HG02642 (cell line): ENCODE data around the gene SIRPG.
"Not testable (repeated sequence)": the region's sequence is repeated elsewhere in the genome, so short reads cannot be mapped to it uniquely, and the experiment has no call there.

Experiments
- ATAC-seq: cut with Tn5 transposase; IDR thresholded peaks from one replicate; pipeline ENCODE4 v1.9.1; 2021; ENCODE audit warnings: mild to moderate bottlenecking; ENCODE audit not compliant: unreplicated experiment, poor library complexity

SIRPG gene

GRCh38 chr20:1672728-1673127 is 15.1 kb upstream of the SIRPG start:
- ATAC-seq: no peak

GRCh38 chr20:1671891-1672669 is 14.5 kb upstream of the SIRPG start:
- ATAC-seq: no peak

- ATAC-seq: no peak
Observed at GRCh38 chr20:1669304-1669703, 11.7 kb upstream of the SIRPG start.

DNA sequence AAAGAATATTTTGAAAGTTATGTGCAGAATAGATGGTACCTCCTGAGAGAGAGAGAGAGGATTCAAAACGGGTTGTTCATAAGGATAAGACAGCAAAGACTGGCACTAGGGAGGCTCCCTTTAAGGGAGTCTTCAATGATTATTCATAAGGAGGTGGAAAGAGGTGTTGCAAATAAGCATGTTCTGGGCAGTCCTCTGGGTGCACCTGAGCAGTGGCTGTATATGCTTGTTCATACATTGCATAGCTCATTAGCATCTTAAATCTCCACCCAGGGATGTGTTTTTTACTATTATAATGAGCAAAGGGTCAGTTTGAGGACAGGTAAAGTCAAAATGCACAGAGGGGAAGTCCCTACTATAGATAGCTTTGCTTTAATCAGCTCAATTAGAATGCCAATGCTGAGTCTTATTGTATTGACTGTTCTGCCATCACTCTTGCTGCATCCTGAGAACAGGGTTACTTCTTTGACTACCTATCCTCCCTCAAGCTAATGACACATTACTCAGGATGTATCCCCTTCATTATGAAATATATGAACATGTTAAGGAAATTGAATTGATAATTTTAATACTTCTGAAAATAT is 10.0 kb upstream of the SIRPG start:
- no peak for ATAC-seq

DNA sequence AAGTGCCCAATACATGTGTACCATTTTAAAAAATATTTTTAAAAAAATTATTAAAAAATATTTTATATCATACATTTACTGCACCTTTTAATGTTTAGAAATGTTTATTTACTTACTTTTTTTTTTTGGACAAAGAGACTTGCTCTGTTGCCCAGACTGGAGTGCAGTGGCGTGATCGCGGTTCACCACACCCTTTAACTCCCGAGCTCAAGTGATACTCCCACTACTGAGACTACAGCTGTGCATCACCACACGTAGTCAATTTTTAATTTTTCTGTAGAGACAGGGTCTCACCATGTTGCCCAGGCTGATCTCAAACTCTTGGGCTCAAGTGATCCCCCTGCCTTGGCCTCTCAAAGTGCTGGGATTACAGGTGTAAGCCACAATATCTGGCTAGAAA is 9.2 kb upstream of the SIRPG start:
- ATAC-seq: no peak

DNA sequence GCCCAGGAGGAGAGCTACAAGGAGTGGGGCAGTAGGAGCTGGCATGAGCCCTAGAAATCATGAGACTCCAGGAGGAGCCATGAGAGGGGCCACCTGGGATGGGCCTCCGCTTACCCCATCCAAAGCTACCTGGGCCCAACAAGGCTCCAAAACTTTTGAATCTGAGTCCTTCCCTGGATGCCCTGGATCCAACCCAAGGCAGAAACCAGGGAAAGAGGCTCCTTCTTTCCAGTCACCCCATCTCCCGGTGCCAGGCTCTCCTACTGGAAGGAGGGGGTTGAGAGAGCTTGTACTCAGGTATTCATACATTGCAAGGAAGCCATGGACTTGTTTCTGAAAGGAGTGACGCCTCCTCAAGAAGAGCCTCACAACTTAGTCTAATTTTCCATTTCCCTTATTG is 7.8 kb upstream of the SIRPG start:
- ATAC-seq: no peak

DNA sequence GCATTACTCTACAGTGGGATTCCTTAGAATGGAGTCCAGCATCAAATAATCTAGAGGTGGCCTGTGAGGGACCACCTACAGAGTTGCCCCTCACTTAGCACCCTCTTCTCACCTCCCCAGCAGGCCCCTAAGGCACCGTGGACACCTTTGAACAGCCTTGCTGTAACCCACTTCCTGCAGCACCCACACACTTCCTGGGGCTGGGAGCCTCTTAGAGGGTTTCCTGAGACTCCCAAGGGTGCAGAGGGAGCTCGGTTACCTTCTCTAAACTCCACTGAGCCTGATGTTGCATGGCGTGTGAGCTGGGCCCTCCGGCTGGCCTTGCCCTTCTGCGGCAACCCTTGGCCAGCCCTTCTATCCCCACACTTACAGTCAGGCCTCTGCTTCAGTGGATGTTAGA is 7.3 kb upstream of the SIRPG start:
- no peak for ATAC-seq

DNA sequence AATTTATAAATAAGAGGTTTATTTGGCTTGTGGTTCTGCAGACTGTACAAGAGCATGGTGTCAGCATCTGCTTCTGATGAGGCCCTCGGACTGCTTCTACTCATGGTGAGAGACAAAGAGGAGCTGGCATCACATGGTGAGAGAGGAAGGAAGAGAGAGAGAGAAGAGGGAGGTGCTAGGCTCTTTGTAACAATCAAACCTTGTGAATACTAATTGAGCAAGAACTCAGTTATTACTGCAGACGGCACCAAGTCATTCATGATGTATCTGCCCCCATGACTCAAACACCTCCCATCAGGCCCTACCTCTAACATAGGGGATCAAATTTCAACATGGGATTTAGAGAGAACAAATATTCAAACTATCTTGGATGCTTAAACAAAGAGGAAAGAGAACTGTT is 6.3 kb upstream of the SIRPG start:
- no peak for ATAC-seq

- ATAC-seq: no peak
Observed at GRCh38 chr20:1661542-1662299, 4.1 kb upstream of the SIRPG start.

- ATAC-seq: no peak
Observed at GRCh38 chr20:1660246-1660645, 2.7 kb upstream of the SIRPG start.

GRCh38 chr20:1656844-1657243 is 735 bp downstream of the SIRPG start:
- no peak for ATAC-seq

DNA sequence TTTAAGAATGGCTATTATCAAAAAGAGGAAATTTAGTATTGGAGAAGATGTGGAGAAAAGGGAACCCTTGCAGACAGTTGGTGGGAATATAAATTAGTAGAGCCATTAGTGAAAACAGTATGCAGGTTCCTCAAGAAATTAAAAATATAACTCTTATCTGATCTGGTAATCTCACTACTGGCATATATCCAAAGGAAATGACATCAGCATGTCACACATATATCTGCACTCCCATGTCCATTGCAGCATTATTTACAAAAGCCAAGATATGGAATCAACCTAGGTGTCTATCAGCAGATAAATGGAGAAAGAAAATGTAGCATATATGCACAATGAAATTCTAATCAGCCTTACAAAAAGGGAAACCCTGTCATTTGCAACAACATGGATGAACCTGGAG is 2.6 kb downstream of the SIRPG start:
- no peak for ATAC-seq

GRCh38 chr20:1652960-1653359 is 4.6 kb downstream of the SIRPG start:
- no peak for ATAC-seq

DNA sequence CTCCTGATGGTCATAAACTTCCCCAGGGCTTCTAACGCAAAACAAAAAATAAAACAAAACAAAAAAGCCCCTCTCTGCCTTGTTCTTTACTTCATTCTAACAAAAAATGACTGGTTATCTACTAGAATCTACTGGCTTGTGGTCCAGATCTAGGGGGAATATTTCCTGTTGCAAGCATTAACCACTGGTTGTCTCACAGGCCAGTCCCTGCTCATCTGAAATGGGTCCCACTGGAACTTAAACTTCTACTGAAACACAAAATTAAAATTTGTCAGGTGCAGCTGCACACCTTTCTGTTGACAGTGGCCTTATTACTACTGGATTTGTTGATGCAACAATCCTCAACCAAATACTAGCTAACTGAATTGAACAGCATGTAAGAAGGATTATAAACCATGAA is 5.5 kb downstream of the SIRPG start:
- no peak for ATAC-seq

- no peak for ATAC-seq
Observed at GRCh38 chr20:1651268-1652058, 6.1 kb downstream of the SIRPG start.

- ATAC-seq: no peak
Observed at GRCh38 chr20:1648101-1648500, 9.5 kb downstream of the SIRPG start.

- no peak for ATAC-seq
Observed at GRCh38 chr20:1646975-1647431, 10.6 kb downstream of the SIRPG start.

GRCh38 chr20:1644101-1644962 is 13.2 kb downstream of the SIRPG start:
- no peak for ATAC-seq

- ATAC-seq: not testable (repeated sequence)
Observed at GRCh38 chr20:1638643-1639042, 18.9 kb downstream of the SIRPG start.

- no peak for ATAC-seq
Observed at GRCh38 chr20:1637755-1638154, 19.8 kb downstream of the SIRPG start.
